WTC11 (cell line): ENCODE data around the gene NADK2.

ENCODE experiments used
- FOXP1 ChIP-seq: sonication (generic); formaldehyde crosslinking; IDR thresholded peaks from 2 replicates; pipeline ENCODE4 v1.8.0; 2022; ENCODE audit warnings: missing genetic modification reagents, mild to moderate bottlenecking, moderate library complexity, borderline replicate concordance
- RORB ChIP-seq: fragments of 250-450 bp; sonication (Bioruptor Pico); IDR thresholded peaks from 2 replicates; pipeline ENCODE4 v1.9.0; 2021; ENCODE audit warnings: mild to moderate bottlenecking
- TF ChIP-seq, protein P1 (sequence below): fragments of 200-600 bp; IDR thresholded peaks from 2 replicates; pipeline ENCODE4 v1.8.0; 2022; ENCODE audit warnings: antibody characterized with exemption
- TF ChIP-seq, protein P2 (sequence below): fragments of 250-450 bp; sonication (Bioruptor Pico); IDR thresholded peaks from 2 replicates; pipeline ENCODE4 v1.9.0; 2021; ENCODE audit warnings: mild to moderate bottlenecking

DNA sequence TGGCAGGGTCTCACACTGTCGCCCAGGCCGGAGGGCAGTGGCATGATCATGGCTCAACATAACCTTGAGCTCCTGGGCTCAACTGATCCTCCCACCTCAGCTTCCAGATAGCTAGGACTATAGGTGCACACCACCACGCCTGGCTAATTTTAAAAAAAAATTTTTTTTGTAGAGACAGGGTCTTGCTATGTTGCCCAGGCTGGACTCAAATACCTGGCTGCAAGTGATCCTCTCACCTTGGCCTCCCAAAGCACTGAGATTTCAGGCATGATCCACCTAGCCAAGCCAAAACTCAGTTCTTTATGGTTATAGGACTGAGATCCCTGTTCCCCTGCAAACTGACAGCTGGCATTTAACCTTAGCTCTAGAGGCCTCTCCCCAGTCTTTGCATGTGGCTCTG is 95.3 kb downstream of the NADK2 start:
- TF ChIP-seq, protein P1, sequence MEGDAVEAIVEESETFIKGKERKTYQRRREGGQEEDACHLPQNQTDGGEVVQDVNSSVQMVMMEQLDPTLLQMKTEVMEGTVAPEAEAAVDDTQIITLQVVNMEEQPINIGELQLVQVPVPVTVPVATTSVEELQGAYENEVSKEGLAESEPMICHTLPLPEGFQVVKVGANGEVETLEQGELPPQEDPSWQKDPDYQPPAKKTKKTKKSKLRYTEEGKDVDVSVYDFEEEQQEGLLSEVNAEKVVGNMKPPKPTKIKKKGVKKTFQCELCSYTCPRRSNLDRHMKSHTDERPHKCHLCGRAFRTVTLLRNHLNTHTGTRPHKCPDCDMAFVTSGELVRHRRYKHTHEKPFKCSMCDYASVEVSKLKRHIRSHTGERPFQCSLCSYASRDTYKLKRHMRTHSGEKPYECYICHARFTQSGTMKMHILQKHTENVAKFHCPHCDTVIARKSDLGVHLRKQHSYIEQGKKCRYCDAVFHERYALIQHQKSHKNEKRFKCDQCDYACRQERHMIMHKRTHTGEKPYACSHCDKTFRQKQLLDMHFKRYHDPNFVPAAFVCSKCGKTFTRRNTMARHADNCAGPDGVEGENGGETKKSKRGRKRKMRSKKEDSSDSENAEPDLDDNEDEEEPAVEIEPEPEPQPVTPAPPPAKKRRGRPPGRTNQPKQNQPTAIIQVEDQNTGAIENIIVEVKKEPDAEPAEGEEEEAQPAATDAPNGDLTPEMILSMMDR = no peak
- TF ChIP-seq FOXP1 = no peak
- TF ChIP-seq, protein P2, sequence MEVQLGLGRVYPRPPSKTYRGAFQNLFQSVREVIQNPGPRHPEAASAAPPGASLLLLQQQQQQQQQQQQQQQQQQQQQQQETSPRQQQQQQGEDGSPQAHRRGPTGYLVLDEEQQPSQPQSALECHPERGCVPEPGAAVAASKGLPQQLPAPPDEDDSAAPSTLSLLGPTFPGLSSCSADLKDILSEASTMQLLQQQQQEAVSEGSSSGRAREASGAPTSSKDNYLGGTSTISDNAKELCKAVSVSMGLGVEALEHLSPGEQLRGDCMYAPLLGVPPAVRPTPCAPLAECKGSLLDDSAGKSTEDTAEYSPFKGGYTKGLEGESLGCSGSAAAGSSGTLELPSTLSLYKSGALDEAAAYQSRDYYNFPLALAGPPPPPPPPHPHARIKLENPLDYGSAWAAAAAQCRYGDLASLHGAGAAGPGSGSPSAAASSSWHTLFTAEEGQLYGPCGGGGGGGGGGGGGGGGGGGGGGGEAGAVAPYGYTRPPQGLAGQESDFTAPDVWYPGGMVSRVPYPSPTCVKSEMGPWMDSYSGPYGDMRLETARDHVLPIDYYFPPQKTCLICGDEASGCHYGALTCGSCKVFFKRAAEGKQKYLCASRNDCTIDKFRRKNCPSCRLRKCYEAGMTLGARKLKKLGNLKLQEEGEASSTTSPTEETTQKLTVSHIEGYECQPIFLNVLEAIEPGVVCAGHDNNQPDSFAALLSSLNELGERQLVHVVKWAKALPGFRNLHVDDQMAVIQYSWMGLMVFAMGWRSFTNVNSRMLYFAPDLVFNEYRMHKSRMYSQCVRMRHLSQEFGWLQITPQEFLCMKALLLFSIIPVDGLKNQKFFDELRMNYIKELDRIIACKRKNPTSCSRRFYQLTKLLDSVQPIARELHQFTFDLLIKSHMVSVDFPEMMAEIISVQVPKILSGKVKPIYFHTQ (CRISPR knock-in tag) = no peak
- no peak for TF ChIP-seq RORB (CRISPR knock-in tag)
